Stimulated activated CD8-positive, alpha-beta memory T cell treated with anti-CD3 and anti-CD28 coated beads, Interleukin-15, amount 100 ng/mL, for 1 hour (primary cell): ENCODE measurements around the gene SZT2.

Experiments used
- DNase-seq: peaks from one replicate; pipeline ENCODE4 v3.0.0-alpha.2; 2020; ENCODE audit warnings: low read depth

SZT2 gene

GRCh38 chr1:43441894-43442637 lies 52.4 kb downstream of the SZT2 start:
- no peak for DNase-seq

GRCh38 chr1:43442756-43443155 lies 53.1 kb downstream of the SZT2 start:
- no peak for DNase-seq

GRCh38 chr1:43443197-43443946 lies 53.7 kb downstream of the SZT2 start:
- no peak for DNase-seq

- DNase-seq, result no peak
Measured at GRCh38 chr1:43444151-43444828, 54.6 kb downstream of the SZT2 start.

- DNase-seq, result no peak
Measured at GRCh38 chr1:43444836-43445235, 55.1 kb downstream of the SZT2 start.

- DNase-seq, result no peak
Measured at GRCh38 chr1:43445606-43446387, 56.1 kb downstream of the SZT2 start.

- DNase-seq, result no peak
Measured at GRCh38 chr1:43446388-43446740, 56.7 kb downstream of the SZT2 start.

- DNase-seq, result no peak
Measured at GRCh38 chr1:43446881-43447835, 57.5 kb downstream of the SZT2 start.

- no peak for DNase-seq
Measured at GRCh38 chr1:43447891-43448708, 58.4 kb downstream of the SZT2 start.

GRCh38 chr1:43448955-43449707 lies 59.4 kb downstream of the SZT2 start:
- no peak for DNase-seq

- DNase-seq, result no peak
Measured at GRCh38 chr1:43449708-43450069, 60.0 kb downstream of the SZT2 start.

GRCh38 chr1:43450251-43450941 lies 60.7 kb downstream of the SZT2 start:
- no peak for DNase-seq

GRCh38 chr1:43451157-43451591 lies 61.5 kb downstream of the SZT2 start:
- DNase-seq, result no peak

GRCh38 chr1:43451701-43452532 lies 62.2 kb downstream of the SZT2 start:
- no peak for DNase-seq

- DNase-seq, result no peak
Measured at GRCh38 chr1:43452789-43453441, 63.2 kb downstream of the SZT2 start.

- DNase-seq, result peak; percentile 30
Measured at GRCh38 chr1:43453442-43454269, 64.0 kb downstream of the SZT2 start, which contains the start of gene HYI. Gene HYI (minus strand): TSS chr1:43453931. CDS start chr1:43453793, 138 bp downstream.
